Left kidney (tissue), 8 donors: ENCODE measurements around the gene CSE1L. TPM values are rescaled to one million over a fixed set of nuclear protein-coding genes. Genes with fewer than 3 reads are reported as not detected.
A peak's percentile ranks its signal among the peaks of the same experiment; 100 is the strongest.
"Not testable (repeated sequence)": the region's sequence is repeated elsewhere in the genome, so short reads cannot be mapped to it uniquely, and the experiment has no call there.

Source experiments
- DNase-seq: peaks from one replicate; pipeline ENCODE4 v3.0.0-alpha.2; 2013
- long read RNA-seq, 8 donors: transcript quantifications; one replicate each; lab custom pipeline, GENCODE V29; 2026
- polyA plus RNA-seq: library from polyadenylated mRNA; unstranded; fragments of 120-200 nt; gene quantifications from one replicate; pipeline ENCODE4 v1.2.1, GENCODE V29; 2013; ENCODE audit not compliant: insufficient read length

The CSE1L gene
- polyA plus RNA-seq, result 130 TPM
- long read RNA-seq, donor 1, transcript CSE1L-201 (25 exons, 3,553 nt), result major isoform, 28 of 117 reads
- long read RNA-seq, donor 1, partial matches to known transcripts, result 88 of 117 reads
- long read RNA-seq, donor 1, other reads (novel, unspliced or antisense), result 0 of 117 reads
- long read RNA-seq, donor 2, transcript CSE1L-201 (25 exons, 3,553 nt), result major isoform, 15 of 131 reads
- long read RNA-seq, donor 2, partial matches to known transcripts, result 108 of 131 reads
- long read RNA-seq, donor 2, other reads (novel, unspliced or antisense), result 8 of 131 reads
- long read RNA-seq, donor 3, transcript CSE1L-201 (25 exons, 3,553 nt), result major isoform, 15 of 88 reads
- long read RNA-seq, donor 3, partial matches to known transcripts, result 73 of 88 reads
- long read RNA-seq, donor 3, other reads (novel, unspliced or antisense), result 0 of 88 reads
- long read RNA-seq, donor 4, partial matches to known transcripts, result 19 of 19 reads
- long read RNA-seq, donor 4, other reads (novel, unspliced or antisense), result 0 of 19 reads
- long read RNA-seq, donor 5, transcript CSE1L-201 (25 exons, 3,553 nt), result major isoform, 26 of 151 reads
- long read RNA-seq, donor 5, partial matches to known transcripts, result 124 of 151 reads
- long read RNA-seq, donor 5, other reads (novel, unspliced or antisense), result 0 of 151 reads
- long read RNA-seq, donor 6, transcript CSE1L-201 (25 exons, 3,553 nt), result major isoform, 17 of 107 reads
- long read RNA-seq, donor 6, partial matches to known transcripts, result 90 of 107 reads
- long read RNA-seq, donor 6, other reads (novel, unspliced or antisense), result 0 of 107 reads
- long read RNA-seq, donor 7, transcript CSE1L-201 (25 exons, 3,553 nt), result major isoform, 36 of 151 reads
- long read RNA-seq, donor 7, partial matches to known transcripts, result 115 of 151 reads
- long read RNA-seq, donor 7, other reads (novel, unspliced or antisense), result 0 of 151 reads
- long read RNA-seq, donor 8, transcript CSE1L-201 (25 exons, 3,553 nt), result major isoform, 6 of 44 reads
- long read RNA-seq, donor 8, partial matches to known transcripts, result 38 of 44 reads
- long read RNA-seq, donor 8, other reads (novel, unspliced or antisense), result 0 of 44 reads

- peak; percentile 94 for DNase-seq
Observed at GRCh38 chr20:49046087-49046900, at the start of gene CSE1L. TSS of gene CSE1L (plus strand) at chr20:49046312. CDS start at chr20:49058464, 12,152 bp downstream.

GRCh38 chr20:48999890-49000870 lies 45.9 kb upstream of the CSE1L start:
- DNase-seq, result no peak

GRCh38 chr20:49001741-49002140 lies 44.4 kb upstream of the CSE1L start:
- DNase-seq, result no peak

DNA sequence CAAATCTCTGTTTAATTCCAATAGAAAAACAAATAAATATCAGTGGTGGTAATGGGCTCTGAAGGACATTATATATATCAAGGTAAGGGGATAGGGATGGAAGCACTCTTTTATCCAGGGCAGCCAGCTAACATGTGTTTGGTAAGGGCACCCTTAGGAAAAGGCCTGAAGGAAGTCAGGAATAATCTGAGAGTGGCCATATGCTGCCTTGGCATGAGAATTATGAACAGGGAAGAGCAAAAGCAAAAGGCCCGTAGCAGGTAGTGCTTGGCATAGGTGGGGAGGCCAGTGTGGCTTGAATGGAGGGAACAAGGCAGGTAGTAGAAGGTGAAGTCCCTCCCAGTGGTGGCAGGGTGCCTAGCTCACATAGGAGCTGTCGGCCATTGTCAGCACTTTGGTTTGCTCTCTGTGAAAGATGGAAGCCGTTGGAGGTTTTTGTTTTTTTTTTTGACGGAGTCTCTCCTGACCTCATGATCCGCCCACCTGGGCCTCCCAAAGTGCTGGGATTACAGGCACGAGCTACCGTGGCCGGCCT lies 39.6 kb upstream of the CSE1L start:
- no peak for DNase-seq

- no peak for DNase-seq
Observed at GRCh38 chr20:49009899-49010631, 36.0 kb upstream of the CSE1L start.

DNA sequence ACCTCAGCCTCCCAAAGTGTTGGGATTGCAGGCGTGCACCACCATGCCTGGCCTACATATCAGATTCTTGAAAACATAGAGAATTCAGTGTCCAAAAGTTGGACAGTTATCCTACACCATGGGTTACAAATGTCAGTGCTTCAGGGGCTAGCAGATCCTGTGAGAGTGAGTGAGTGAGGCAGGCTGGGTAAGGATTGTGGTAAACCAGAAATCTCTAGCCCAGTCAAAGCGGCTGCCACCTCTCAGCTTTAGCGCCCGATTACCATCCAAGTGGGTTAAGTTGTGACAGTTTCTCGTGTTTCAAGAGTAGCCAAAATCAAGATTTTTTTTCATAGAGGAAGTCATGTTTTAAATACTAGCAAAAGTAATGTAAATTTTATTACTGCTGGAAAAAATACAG lies 21.9 kb upstream of the CSE1L start:
- no peak for DNase-seq

- DNase-seq, result not testable (repeated sequence)
Observed at GRCh38 chr20:49028177-49028576, 17.9 kb upstream of the CSE1L start.

DNA sequence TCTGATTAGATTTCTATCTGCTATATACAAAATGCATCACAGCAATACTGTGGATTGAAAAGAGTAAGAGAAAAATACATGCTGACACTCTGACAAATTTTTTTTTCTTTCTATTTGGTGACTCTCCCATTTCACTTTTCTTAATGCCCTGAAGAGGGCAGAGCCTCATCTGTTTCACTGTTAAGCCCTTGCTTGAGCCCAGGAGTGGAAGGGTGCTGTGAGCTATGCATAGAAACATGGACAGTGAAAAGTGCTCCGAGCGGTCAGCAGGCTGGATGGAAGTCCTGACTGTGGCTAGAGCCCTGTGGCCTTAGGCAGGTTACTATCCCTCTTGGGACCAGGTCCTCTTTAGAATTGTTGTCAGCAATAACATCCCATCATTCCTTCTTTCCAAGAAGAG lies 17.4 kb upstream of the CSE1L start:
- DNase-seq, result no peak

- DNase-seq, result no peak
Observed at GRCh38 chr20:49029203-49029602, 16.9 kb upstream of the CSE1L start.

DNA sequence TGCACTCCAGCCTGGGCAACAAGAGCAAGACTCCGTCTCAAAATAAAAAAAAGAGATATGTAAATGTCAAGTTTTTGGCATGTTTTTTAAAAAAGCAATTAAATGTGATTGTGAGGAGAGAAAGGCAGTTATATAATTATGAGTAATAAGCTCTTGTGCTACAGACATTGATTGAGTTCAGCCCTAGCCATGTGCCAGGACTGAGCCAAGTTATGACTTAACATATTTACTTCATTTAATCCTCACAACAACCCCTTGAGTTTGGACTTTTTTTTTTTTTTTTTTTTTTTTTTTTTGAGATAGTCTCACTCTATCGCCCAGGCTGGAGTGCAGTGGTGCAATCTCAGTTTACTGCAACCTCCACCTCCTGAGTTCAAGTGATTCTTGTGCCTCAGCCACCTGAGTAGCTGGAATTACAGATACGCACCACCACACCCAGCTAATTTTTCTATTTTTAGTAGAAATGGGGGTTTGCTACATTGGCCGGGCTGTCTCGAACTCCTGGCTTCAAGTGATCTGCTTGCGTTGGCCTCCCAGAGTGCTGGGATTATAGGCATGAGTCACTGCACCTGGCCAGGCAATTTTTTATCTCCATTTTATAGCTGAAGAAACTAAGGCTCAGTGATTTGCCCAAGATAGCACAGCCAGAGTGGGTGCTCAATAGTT lies 15.0 kb upstream of the CSE1L start:
- no peak for DNase-seq

DNA sequence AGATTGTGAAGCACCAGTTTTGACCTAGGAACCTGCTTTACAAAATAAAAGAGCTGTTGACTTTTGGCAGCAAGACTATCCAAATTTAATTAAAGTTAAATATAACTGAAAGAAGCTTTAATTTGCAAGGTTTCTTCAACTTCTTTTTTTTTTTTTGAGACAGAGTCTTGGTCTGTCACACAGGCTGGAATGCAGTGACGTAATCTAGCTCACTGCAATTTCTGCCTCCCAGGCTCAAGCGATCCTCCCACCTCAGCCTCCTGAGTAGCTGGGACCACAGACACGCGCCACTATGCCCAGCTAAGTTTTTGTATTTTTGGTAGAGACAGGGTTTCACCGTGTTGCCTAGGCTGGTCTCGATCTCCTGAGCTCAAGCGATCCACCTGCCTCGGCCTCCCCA lies 13.7 kb upstream of the CSE1L start:
- no peak for DNase-seq

DNA sequence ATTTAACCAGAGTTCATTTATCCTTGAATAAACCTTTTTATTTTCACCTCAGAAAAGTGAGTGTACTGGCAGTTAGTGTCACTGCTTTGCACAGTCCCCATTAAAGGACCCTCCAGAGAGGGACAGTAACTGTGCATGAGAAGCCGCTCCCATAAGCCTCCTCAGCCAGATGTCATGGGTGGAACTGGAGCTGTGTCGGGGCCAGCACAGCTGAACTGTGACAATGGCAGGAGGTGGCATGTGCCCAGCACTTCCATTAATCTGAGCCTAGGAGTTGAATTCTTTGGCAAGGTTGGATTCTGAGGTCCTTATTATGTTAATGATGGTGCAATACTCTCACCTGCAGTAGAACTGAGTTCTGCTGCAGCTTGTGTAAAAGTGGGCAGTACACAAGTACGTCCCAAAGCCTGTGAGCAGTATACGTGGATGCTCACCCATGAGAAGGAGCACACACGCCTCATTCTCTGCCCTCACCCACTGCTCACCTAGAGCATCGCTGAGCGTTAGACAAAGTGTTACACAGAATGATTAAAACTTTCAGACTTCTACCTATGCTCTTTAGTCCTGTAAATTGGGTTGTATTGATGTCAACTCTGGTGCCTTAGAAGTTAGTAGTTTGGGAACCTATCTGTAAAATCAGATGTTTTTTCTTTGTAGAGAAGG lies 11.9 kb upstream of the CSE1L start:
- DNase-seq, result no peak

DNA sequence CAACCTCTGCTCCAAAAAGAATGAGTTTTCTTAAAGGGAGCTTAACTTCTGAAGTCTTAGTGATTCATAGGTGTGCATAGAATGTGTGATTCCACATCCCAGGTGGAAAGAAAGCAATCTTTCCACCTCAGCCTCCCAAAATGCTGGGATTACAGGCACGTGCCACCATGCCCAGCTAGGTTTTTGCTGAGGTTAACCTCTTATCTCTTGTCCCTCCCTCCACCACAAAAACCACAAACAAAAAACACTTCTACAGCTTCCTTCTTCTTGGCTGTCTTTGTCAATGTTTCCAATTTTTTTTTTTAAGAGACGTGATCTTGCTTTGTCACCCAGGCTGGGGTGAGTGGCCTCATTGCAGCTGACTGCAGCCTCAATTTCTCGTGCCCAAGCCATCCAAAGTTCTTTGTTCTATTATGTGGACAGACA lies 8.1 kb upstream of the CSE1L start:
- no peak for DNase-seq

DNA sequence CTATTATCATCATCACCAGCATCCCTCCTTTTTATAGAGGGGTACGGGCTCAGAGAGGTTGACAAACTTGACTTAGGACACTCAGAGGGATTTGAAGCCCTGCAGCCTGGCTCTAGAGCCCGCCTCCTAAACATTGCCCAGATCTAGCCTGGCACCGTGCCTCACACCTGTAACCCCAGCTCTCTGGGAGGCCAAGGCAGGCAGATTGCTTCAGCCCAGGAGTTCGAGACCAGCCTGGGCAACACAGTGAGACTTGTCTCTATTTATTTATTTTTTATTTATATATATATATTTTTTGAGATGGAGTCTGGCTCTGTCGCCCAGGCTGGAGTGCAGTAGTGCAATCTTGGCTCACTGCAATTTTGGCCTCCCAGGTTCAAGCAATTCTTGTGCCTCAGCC lies 6.3 kb upstream of the CSE1L start:
- DNase-seq, result no peak

DNA sequence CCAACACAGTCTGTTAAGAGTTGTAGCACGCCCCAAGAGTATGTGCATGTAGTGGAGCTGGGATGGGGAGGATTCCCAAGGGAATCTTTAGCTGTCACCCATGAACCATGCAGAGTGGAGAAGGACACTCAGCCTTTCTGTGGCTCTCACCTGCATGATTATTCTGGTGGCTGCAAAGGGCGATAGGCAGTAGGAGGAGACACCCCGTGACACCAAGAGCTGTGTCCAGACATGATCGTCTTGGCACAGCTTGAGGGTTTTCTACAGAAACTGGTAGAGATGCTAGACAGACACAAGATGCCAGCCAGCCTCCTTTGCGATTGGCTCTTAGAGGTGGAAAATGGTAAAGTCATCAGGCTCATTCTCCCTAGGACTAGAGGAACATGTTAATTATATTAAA lies 3.1 kb upstream of the CSE1L start:
- no peak for DNase-seq

DNA sequence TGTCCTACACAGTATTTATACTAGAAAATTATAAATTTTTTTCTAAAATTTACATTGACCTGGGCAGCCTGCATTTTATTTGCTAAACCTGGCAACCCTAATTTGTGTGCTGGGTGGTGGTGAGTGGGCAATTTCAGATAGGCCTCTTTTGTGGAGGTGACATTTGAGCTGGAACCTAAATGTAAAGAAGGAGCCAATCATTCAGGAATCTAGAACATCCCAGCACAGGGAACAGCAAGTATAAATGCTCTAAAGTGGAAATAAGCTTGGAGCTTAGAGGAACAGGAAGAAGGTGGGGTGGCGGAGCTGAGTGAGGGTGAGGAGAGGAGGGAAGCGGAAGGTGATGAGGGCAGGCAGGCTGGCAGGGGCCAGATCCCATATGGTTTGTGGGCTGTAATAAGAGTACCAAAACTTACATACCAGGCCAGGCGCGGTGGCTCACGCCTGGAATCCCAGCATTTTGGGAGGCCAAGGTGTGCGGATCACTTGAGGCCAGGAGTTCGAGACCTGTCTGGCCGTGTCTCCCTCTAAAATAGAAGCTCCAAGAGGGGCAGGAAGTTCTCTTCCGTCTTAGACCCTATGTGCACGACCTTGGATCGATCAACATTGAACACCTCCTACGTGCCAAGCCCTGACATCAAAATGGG lies 549 bp upstream of the CSE1L start:
- DNase-seq, result peak; percentile 3

DNA sequence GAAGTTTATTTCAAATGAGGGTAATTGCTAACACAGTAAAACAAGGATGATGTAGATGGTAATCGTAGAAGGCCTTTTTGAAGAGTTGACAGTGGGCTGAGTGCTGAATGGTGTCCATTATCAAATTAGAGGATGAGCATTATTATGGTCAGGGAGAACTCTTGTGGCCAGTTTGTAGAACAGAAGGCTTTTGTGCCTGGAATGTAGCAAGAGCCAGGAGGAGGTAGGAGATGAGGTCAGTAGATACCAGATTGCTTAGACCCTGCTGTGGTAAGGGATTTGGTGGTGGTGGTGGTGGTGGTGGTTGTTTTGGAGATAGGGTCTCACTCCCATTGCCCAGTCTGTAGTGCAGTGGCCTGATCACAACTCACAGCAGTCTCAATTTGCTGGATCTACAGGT lies 6.2 kb downstream of the CSE1L start:
- no peak for DNase-seq
